Prostate gland (tissue), 1 donor: ENCODE data around the gene MORN4.

Source experiments
- POLR2A ChIP-seq: fragments of 450-650 bp; IDR thresholded peaks from one replicate; pipeline ENCODE4 v1.6.1; 2016; ENCODE audit warnings: antibody characterized with exemption, mild to moderate bottlenecking
- POLR2AphosphoS5 ChIP-seq: sonication (generic); formaldehyde crosslinking; IDR thresholded peaks from one replicate; pipeline ENCODE4 v1.6.1; 2017; ENCODE audit warnings: antibody characterized with exemption

DNA sequence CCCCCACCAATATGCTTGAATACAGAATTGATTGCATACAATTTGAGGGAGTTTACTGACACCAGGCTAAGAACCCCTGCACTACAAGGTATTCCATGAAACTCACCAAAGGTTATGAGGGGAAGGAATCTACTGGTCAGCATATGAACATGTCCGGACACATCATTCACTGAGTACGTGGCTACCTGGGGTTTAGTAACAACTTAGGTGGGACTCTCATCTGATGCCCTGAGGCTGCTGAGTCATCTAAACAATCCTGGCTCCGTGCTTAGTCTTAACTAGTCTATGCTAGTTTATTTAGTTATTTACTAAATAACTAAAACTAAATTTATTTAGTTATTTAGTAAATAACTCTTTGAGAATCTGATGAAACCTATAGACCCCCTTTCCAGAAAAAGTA lies 18.5 kb upstream of the MORN4 start:
- TF ChIP-seq POLR2AphosphoS5 = no peak
- no peak for TF ChIP-seq POLR2A
